NB4 (cell line): ENCODE data around the gene CHST5.
"Not testable (repeated sequence)": the region's sequence is repeated elsewhere in the genome, so short reads cannot be mapped to it uniquely, and the experiment has no call there.

Experiments used
- CTCF ChIP-seq: IDR thresholded peaks from one replicate; pipeline ENCODE4 v1.5.1; 2012; ENCODE audit warnings: low read depth, low read length
- MAX ChIP-seq: IDR thresholded peaks from 2 replicates; pipeline ENCODE4 v1.6.1; 2011; ENCODE audit warnings: low read depth, low read length

- not testable (repeated sequence) for TF ChIP-seq CTCF, MAX
Measured at GRCh38 chr16:75538882-75539565, 3.1 kb upstream of the CHST5 start.
